H1 (cell line): ENCODE results near the gene LRP1. TPM values are rescaled to one million over a fixed set of nuclear protein-coding genes. Genes with fewer than 3 reads are reported as not detected.
A peak's percentile ranks its signal among the peaks of the same experiment; 100 is the strongest.

Experiments
- CTCF ChIA-PET: fragments of 300-600 bp; sonication (Branson Sonifier 250); formaldehyde crosslinking; loops from one replicate; lab custom pipeline; 2021; ENCODE audit not compliant: partially characterized antibody; lab: Charles Lee
- POLR2A ChIA-PET: fragments of 300-600 bp; sonication (Branson Sonifier 250); formaldehyde crosslinking; loops from one replicate; lab custom pipeline; 2021; ENCODE audit warnings: inconsistent platforms; ENCODE audit not compliant: partially characterized antibody; lab: Charles Lee
- DNase-seq, 2 experiments: peaks; one replicate each; pipeline versions ENCODE4 v3.0.0 to v3.0.0-alpha.2; 2010 to 2022; ENCODE audit warnings: low spot score in 2 of 2, low read depth in 1 of 2, mixed read lengths in 1 of 2
- FAIRE-seq: peaks from 2 replicates; lab custom pipeline; 2011; peaks lifted over from hg19 to GRCh38; lab: Jason Lieb, UNC
- H2AFZ ChIP-seq: 2 replicates; pipeline ENCODE4 v1.8.1; 2012; ENCODE audit warnings: low read length, inconsistent platforms
- H2AK5ac ChIP-seq: 2 replicates; pipeline ENCODE4 v1.6.1; 2013; ENCODE audit warnings: low read depth, low read length
- H2BK120ac ChIP-seq: replicated peaks from 2 replicates; pipeline ENCODE3; 2013; ENCODE audit warnings: low read depth, low read length, inconsistent platforms
- H2BK12ac ChIP-seq: 2 replicates; pipeline ENCODE4 v1.6.1; 2013; ENCODE audit warnings: low read depth, low read length
- H2BK15ac ChIP-seq: 2 replicates; pipeline ENCODE4 v1.6.1; 2013; ENCODE audit warnings: low read length
- H2BK20ac ChIP-seq: 2 replicates; pipeline ENCODE4 v1.6.1; 2013; ENCODE audit warnings: low read length
- H2BK5ac ChIP-seq: 2 replicates; pipeline ENCODE4 v1.6.1; 2013; ENCODE audit warnings: low read depth, low read length
- H3K14ac ChIP-seq: 2 replicates; pipeline ENCODE4 v1.6.1; 2013; ENCODE audit warnings: inconsistent platforms; ENCODE audit not compliant: insufficient read length
- H3K18ac ChIP-seq: 2 replicates; pipeline ENCODE4 v1.6.1; 2013; ENCODE audit warnings: low read length; ENCODE audit errors: extremely low read depth
- H3K23ac ChIP-seq: 2 replicates; pipeline ENCODE4 v1.6.1; 2013; ENCODE audit warnings: inconsistent platforms; ENCODE audit not compliant: insufficient read length
- H3K23me2 ChIP-seq: 2 replicates; pipeline ENCODE4 v1.6.1; 2013; ENCODE audit warnings: low read depth, low read length
- H3K27ac ChIP-seq: 2 replicates; pipeline ENCODE4 v1.6.1; 2011; ENCODE audit warnings: low read depth, low read length, inconsistent platforms
- H3K27me3 ChIP-seq, 4 experiments: replicated peaks in 1 of 4; 1 replicate in 1 of 4; 2 replicates in 3 of 4; pipeline versions ENCODE4 v1.6.1 to v1.8.1; 2011 to 2013; ENCODE audit warnings: low read length in 3 of 4, mild to moderate bottlenecking in 3 of 4, inconsistent platforms in 2 of 4, mixed read lengths in 2 of 4, moderate library complexity in 1 of 4; ENCODE audit not compliant: control insufficient read depth in 3 of 4, insufficient read depth in 3 of 4; ENCODE audit errors: extremely low read depth in 1 of 4
- H3K36me3 ChIP-seq, 4 experiments: 2 replicates each; pipeline versions ENCODE4 v1.6.1 to v1.8.1; 2011 to 2013; ENCODE audit warnings: mild to moderate bottlenecking in 4 of 4, low read length in 3 of 4, moderate library complexity in 2 of 4, control low read depth in 1 of 4, inconsistent platforms in 1 of 4; ENCODE audit not compliant: insufficient read depth in 4 of 4, control insufficient read depth in 2 of 4
- H3K4ac ChIP-seq: replicated peaks from 2 replicates; pipeline ENCODE3; 2013; ENCODE audit warnings: low read length, low read depth, mixed read lengths, inconsistent platforms; ENCODE audit not compliant: insufficient read length
- H3K4me1 ChIP-seq, 4 experiments: replicated peaks in 1 of 4; 1 replicate in 1 of 4; 2 replicates in 3 of 4; pipeline versions ENCODE4 v1.6.1 to v1.8.1; 2011 to 2013; ENCODE audit warnings: low read length in 3 of 4, inconsistent platforms in 2 of 4, mixed read lengths in 1 of 4; ENCODE audit not compliant: insufficient read depth in 4 of 4, control insufficient read depth in 3 of 4
- H3K4me2 ChIP-seq, 2 experiments: 2 replicates each; pipeline versions ENCODE4 v1.6.1 to v1.8.1; 2011 to 2013; ENCODE audit warnings: low read depth in 2 of 2, low read length in 2 of 2, control low read depth in 1 of 2, inconsistent platforms in 1 of 2, mild to moderate bottlenecking in 1 of 2; ENCODE audit not compliant: insufficient read depth in 1 of 2
- H3K4me3 ChIP-seq, 4 experiments: fragments of 200-600, 300-600 bp in 1 of 4; sonication (generic), shearing (Covaris generic), sonication (Bioruptor Twin) in 1 of 4; 2 replicates each; pipeline versions ENCODE4 v1.5.1 to v1.8.1; 2011 to 2016; ENCODE audit warnings: low read length in 4 of 4, low read depth in 3 of 4, control low read depth in 2 of 4, inconsistent platforms in 2 of 4, mild to moderate bottlenecking in 2 of 4, mixed read lengths in 1 of 4, moderate library complexity in 1 of 4; ENCODE audit not compliant: insufficient read depth in 2 of 4; ENCODE audit errors: extremely low read depth in 1 of 4
- H3K56ac ChIP-seq: replicated peaks from 2 replicates; pipeline ENCODE3; 2013; ENCODE audit warnings: low read depth, mild to moderate bottlenecking, mixed read lengths, low read length, inconsistent platforms; ENCODE audit not compliant: insufficient read length
- H3K79me1 ChIP-seq: 2 replicates; pipeline ENCODE4 v1.6.1; 2013; ENCODE audit warnings: low read depth, low read length, control low read depth
- H3K79me2 ChIP-seq, 2 experiments: 2 replicates each; pipeline versions ENCODE4 v1.6.1 to v1.8.1; 2012 to 2013; ENCODE audit warnings: low read length in 2 of 2, mild to moderate bottlenecking in 2 of 2, inconsistent platforms in 1 of 2; ENCODE audit not compliant: insufficient read depth in 2 of 2, control insufficient read depth in 1 of 2
- H3K9ac ChIP-seq, 4 experiments: replicated peaks in 1 of 4; 1 replicate in 1 of 4; 2 replicates in 3 of 4; pipeline versions ENCODE4 v1.6.1 to v1.8.1; 2011 to 2013; ENCODE audit warnings: low read depth in 3 of 4, low read length in 3 of 4, control low read depth in 2 of 4, mild to moderate bottlenecking in 2 of 4, moderate library complexity in 2 of 4, inconsistent platforms in 1 of 4; ENCODE audit errors: extremely low read depth in 1 of 4
- H3K9me3 ChIP-seq, 2 experiments: 2 replicates each; pipeline versions ENCODE4 v1.6.1 to v1.8.1; 2012 to 2013; ENCODE audit warnings: mild to moderate bottlenecking in 2 of 2, moderate library complexity in 2 of 2, control low read depth in 1 of 2, inconsistent platforms in 1 of 2, low read depth in 1 of 2, low read length in 1 of 2, mixed read lengths in 1 of 2; ENCODE audit not compliant: insufficient read depth in 2 of 2
- H4K20me1 ChIP-seq, 2 experiments: replicated peaks in 1 of 2; 2 replicates each; pipeline versions ENCODE3 to v1.8.1; 2011 to 2013; ENCODE audit warnings: inconsistent platforms in 2 of 2, low read length in 2 of 2, mild to moderate bottlenecking in 1 of 2; ENCODE audit not compliant: insufficient read depth in 2 of 2, control insufficient read depth in 1 of 2
- H4K5ac ChIP-seq: 2 replicates; pipeline ENCODE4 v1.6.1; 2013; ENCODE audit warnings: low read length, low read depth, mixed read lengths, inconsistent platforms; ENCODE audit not compliant: insufficient read length
- H4K8ac ChIP-seq: 2 replicates; pipeline ENCODE4 v1.8.0; 2013; ENCODE audit warnings: mild to moderate bottlenecking, moderate library complexity, low read length, inconsistent platforms; ENCODE audit not compliant: insufficient read depth; ENCODE audit errors: extremely low read depth
- H4K91ac ChIP-seq: replicated peaks from 2 replicates; pipeline ENCODE3; 2013; ENCODE audit warnings: low read length, mixed read lengths, inconsistent platforms; ENCODE audit not compliant: insufficient read length
- BCL11A ChIP-seq, 2 experiments: IDR thresholded peaks; one replicate each; pipeline ENCODE4 v1.6.1; 2011; ENCODE audit warnings: low read depth in 2 of 2, low read length in 2 of 2, mild to moderate bottlenecking in 2 of 2
- CBX5 ChIP-seq: fragments of 300-800, 300-1000 bp; sonication (generic); IDR thresholded peaks from 2 replicates; pipeline ENCODE4 v1.7.1; 2016; ENCODE audit warnings: antibody characterized with exemption, low read length, low read depth
- CBX8 ChIP-seq: fragments of 300-800, 300-1000 bp; sonication (generic); IDR thresholded peaks from 2 replicates; pipeline ENCODE4 v1.7.1; 2016; ENCODE audit warnings: low read depth, low read length, borderline replicate concordance
- HDAC2 ChIP-seq, 2 experiments: fragments of 300-600 bp in 1 of 2; sonication (generic) in 1 of 2; IDR thresholded peaks; 2 replicates each; pipeline ENCODE4 v1.6.1; 2011 to 2012; ENCODE audit warnings: low read depth in 2 of 2, low read length in 2 of 2, mild to moderate bottlenecking in 2 of 2, moderate library complexity in 2 of 2, borderline replicate concordance in 1 of 2, inconsistent platforms in 1 of 2
- JUN ChIP-seq: IDR thresholded peaks from 2 replicates; pipeline ENCODE4 v1.6.1; 2011; ENCODE audit warnings: low read depth, mild to moderate bottlenecking, improper control_type of control experiment, low read length
- KDM4A ChIP-seq: IDR thresholded peaks from one replicate; pipeline ENCODE4 v1.7.1; 2012; ENCODE audit warnings: low read depth, mild to moderate bottlenecking, moderate library complexity, low read length, inconsistent platforms; ENCODE audit not compliant: severe bottlenecking
- POLR2A ChIP-seq, 2 experiments: IDR thresholded peaks; 1 replicate in 1 of 2; 2 replicates in 1 of 2; pipeline ENCODE4 v1.6.1; 2011; ENCODE audit warnings: low read depth in 2 of 2, low read length in 2 of 2, mild to moderate bottlenecking in 2 of 2; ENCODE audit errors: control extremely low read depth in 1 of 2
- POLR2AphosphoS5 ChIP-seq: IDR thresholded peaks from 2 replicates; pipeline ENCODE4 v1.6.1; 2011; ENCODE audit warnings: low read depth, low read length
- RBBP5 ChIP-seq: IDR thresholded peaks from 2 replicates; pipeline ENCODE4 v1.7.1; 2012; ENCODE audit warnings: low read depth, mild to moderate bottlenecking, inconsistent platforms, low read length, moderate library complexity, borderline replicate concordance
- WGBS, 2 experiments: shearing (Covaris generic) in 1 of 2; methylation state at CpG; one replicate each; pipeline versions ENCODE4 v1.1.6 to v1.1.7; 2013 to 2015; ENCODE audit warnings: low lambda C conversion rate in 2 of 2, mixed read lengths in 2 of 2, inconsistent platforms in 1 of 2, low coverage in 1 of 2, missing lambda C conversion rate in 1 of 2; ENCODE audit not compliant: insufficient replicate concordance in 2 of 2, insufficient coverage in 1 of 2, insufficient read length in 1 of 2; ENCODE audit errors: extremely low coverage in 1 of 2, missing lambda C conversion rate in 1 of 2; 5-methylcytosine and 5-hydroxymethylcytosine counted together
- polyA plus RNA-seq, 7 experiments: library from polyadenylated mRNA; depleted of rRNA in 3 of 7; stranded (reverse) in 5 of 7; unstranded in 2 of 7; fragments of >200 nt in 5 of 7; fragments of 200-250 nt in 2 of 7; gene quantifications; 1 replicate in 5 of 7; 2 replicates in 1 of 7; 4 replicates in 1 of 7; pipeline versions ENCODE4 v1.2.1 to v1.2.3, GENCODE V29; 2011 to 2013; ENCODE audit warnings: missing spikeins in 2 of 7, mixed read lengths in 2 of 7
- total RNA-seq: library from RNA; stranded (reverse); fragmentation: NEBNext Ultra II Directional; extraction: Animal tissue kit (Norgen Biotek cat#: 25700); gene quantifications from 2 replicates; pipeline ENCODE4 v1.2.1, GENCODE V29; 2021
- TF ChIP-seq, protein P1 (sequence below): IDR thresholded peaks from 2 replicates; pipeline ENCODE4 v1.6.1; 2012; ENCODE audit warnings: low read length, inconsistent platforms

LRP1 gene
- total and polyA plus RNA-seq, 2 of the 8 experiments (the other 6 are each of a cell fraction or from before 2014, with no cell fraction given), result 35.3 to 92.5 TPM

DNA sequence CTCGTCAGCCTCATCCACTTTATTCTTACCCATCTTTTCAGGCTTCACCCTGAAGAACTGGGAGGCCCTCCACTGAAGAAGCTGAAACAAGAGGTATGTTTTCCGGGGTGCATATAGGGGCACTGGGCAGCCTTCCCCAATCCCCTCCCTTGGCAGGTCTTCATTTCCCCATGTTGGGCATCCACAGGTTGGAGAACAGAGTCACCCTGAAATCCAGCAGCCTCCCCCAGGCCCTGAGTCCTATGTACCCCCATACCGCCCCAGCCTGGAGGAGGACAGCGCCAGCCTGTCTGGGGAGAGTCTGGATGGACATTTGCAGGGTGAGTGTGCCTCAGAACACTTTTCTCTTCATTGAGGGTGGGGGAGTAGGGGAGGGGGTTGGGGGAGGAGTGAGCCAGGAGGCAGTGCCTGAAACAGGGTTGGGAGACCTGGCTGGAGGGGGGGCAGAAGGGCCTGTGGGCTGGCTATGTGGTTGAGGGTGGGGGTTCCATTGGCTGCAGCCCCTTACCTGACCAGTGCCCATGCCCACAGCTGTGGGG, 35.3 kb upstream of the LRP1 start:
- Histone ChIP-seq H4K91ac (no peak overlapping the region), H3K56ac (no peak overlapping the region), H3K36me3 (peaks cover 9 to 32% (median 18%) of the 10 kb centered on the region in 4 experiments), H3K23me2 (peaks cover 12% of the 10 kb centered on the region; the same call in 1 of the 2 replicates), H2AK5ac (no peak overlapping the region), H3K79me2 (peaks cover 0 to 18% of the 10 kb centered on the region in 2 experiments; a peak in 1 of 4 replicates), H2BK120ac (no peak overlapping the region), H3K9ac (no peak overlapping the region), H2AFZ (no peak overlapping the region), H3K23ac (no peak overlapping the region), H3K9me3 (no peaks in the 10 kb centered on the region), H3K27me3 (no peaks in the 10 kb centered on the region), H2BK20ac (no peak overlapping the region), H3K14ac (no peak overlapping the region), H3K4me2 (no peak overlapping the region), H4K20me1 (peaks cover 4 to 11% of the 10 kb centered on the region in 2 experiments), H3K18ac (no peak overlapping the region; the same call in 1 of the 2 replicates), H2BK12ac (no peak overlapping the region), H4K8ac (peak overlapping the region; percentile 92; the same call in 1 of the 2 replicates), H3K27ac (no peak overlapping the region), H4K5ac (no peak overlapping the region), H2BK15ac (no peak overlapping the region), H3K4me3 (no peak overlapping the region), H2BK5ac (no peak overlapping the region), H3K4ac (no peak overlapping the region), H3K4me1 (peaks cover 0 to 32% (median 21%) of the 10 kb centered on the region in 4 experiments; a peak in 6 of 7 replicates), H3K79me1 (peaks cover 4% of the 10 kb centered on the region)
- WGBS, 2 experiments, result 91% methylated on average over 4 of the region's 4 CpGs; no CpG with 5 or more reads in 1 of the 2 experiments
- FAIRE-seq (no peak), DNase-seq (no peak)
- POLR2A ChIA-PET, result interaction anchor here (1.1 to 16.5 kb wide), 10 partner anchors 14 to 137 kb away, joined by 3 to 352 read pairs (median 7); partner anchors contain the start of genes NEMP1, SHMT2 and STAT6
- CTCF ChIA-PET, result interaction anchor here (0.9 to 14.0 kb wide), 26 partner anchors 9 to 146 kb away, joined by 3 to 325 read pairs (median 6); partner anchors contain the start of genes MYO1A, NEMP1, STAT6 and TAC3
- TF ChIP-seq JUN, result no peak
- no peak for TF ChIP-seq POLR2A (IDR thresholded peaks at IDR 0.05; ENCODE audit: control extremely low read depth in 1 of 2, low read depth in 2 of 2, low read length in 2 of 2)
- no peak for TF ChIP-seq HDAC2 (IDR thresholded peaks at IDR 0.05; ENCODE audit: borderline replicate concordance in 1 of 2, low read depth in 2 of 2, low read length in 2 of 2)
- no peak for TF ChIP-seq RBBP5
- TF ChIP-seq, protein P1, sequence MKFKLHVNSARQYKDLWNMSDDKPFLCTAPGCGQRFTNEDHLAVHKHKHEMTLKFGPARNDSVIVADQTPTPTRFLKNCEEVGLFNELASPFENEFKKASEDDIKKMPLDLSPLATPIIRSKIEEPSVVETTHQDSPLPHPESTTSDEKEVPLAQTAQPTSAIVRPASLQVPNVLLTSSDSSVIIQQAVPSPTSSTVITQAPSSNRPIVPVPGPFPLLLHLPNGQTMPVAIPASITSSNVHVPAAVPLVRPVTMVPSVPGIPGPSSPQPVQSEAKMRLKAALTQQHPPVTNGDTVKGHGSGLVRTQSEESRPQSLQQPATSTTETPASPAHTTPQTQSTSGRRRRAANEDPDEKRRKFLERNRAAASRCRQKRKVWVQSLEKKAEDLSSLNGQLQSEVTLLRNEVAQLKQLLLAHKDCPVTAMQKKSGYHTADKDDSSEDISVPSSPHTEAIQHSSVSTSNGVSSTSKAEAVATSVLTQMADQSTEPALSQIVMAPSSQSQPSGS, result no peak
- TF ChIP-seq CBX8, result no peak
- no peak for TF ChIP-seq POLR2AphosphoS5
- no peak for TF ChIP-seq KDM4A
- no peak for TF ChIP-seq BCL11A (IDR thresholded peaks at IDR 0.05; ENCODE audit: low read depth in 2 of 2, low read length in 2 of 2)
- no peak for TF ChIP-seq CBX5
